ENCODE measurements around the gene CTDSPL. TPM values are rescaled to one million over a fixed set of nuclear protein-coding genes. Genes with fewer than 3 reads are reported as not detected.

The CTDSPL gene
- total and polyA plus RNA-seq, 7 experiments from 2014 or later = 0.15 to 5.6 (median 1.7) TPM

DNA sequence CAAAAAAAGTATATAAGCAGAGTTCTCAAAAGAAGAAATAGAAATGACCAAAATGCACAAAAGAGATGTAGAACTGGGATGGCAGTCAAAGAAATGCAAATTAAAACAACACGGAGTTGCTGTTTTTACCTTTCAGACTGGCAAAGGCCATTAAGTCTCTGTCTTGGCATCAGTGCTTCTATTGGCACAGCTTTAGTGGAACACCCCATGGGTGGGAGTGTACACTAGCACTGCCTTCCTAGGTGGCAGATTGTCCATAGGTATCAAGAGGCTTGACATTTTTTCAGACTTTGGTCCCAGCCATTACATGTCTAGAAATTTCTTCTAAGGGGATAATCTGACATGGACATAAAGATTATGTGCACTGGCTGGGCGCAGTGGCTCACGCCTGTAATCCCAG, 70.8 kb downstream of the CTDSPL start:
- intact Hi-C loops (cut with micrococcal nuclease) = no loop called here
- H3K36me3 ChIP-seq (ENCODE audit: control insufficient read depth in 2 of 3, insufficient read depth in 3 of 3, low read length in 3 of 3) = no peaks in the 10 kb centered on the region
- Mint-ChIP-seq H3K9me3 (peaks cover 0 to 16% (median 2%) of the 10 kb centered on the region in 11 donors), H3K27me3 (peaks cover 0 to 10% (median 4%) of the 10 kb centered on the region in 5 donors), H3K27ac (no peak overlapping the region), H3K4me3 (no peak overlapping the region), H3K4me1 (peaks cover 0 to 4% (median 0%) of the 10 kb centered on the region in 7 donors), H3K36me3 (peaks cover 0 to 7% (median 0%) of the 10 kb centered on the region in 5 donors)
- ATAC-seq (no peak), DNase-seq (no peak)
- no peak overlapping the region for H3K4me3 ChIP-seq (ENCODE audit: low read length)
- ChIA-PET POLR2A (no interaction called here), CTCF (no interaction called here)
- H3K9me3 ChIP-seq (ENCODE audit: control insufficient read depth in 2 of 3, low read length in 3 of 3) = no peaks in the 10 kb centered on the region
- no peaks in the 10 kb centered on the region for H3K27me3 ChIP-seq (ENCODE audit: control insufficient read depth in 2 of 2, insufficient read depth in 2 of 2, low read length in 2 of 2)
- no peaks in the 10 kb centered on the region for H3K4me1 ChIP-seq (ENCODE audit: control insufficient read depth in 2 of 2, insufficient read depth in 2 of 2, low read length in 2 of 2)
- H3K27ac ChIP-seq (ENCODE audit: low read depth, low read length) = no peak overlapping the region

DNA sequence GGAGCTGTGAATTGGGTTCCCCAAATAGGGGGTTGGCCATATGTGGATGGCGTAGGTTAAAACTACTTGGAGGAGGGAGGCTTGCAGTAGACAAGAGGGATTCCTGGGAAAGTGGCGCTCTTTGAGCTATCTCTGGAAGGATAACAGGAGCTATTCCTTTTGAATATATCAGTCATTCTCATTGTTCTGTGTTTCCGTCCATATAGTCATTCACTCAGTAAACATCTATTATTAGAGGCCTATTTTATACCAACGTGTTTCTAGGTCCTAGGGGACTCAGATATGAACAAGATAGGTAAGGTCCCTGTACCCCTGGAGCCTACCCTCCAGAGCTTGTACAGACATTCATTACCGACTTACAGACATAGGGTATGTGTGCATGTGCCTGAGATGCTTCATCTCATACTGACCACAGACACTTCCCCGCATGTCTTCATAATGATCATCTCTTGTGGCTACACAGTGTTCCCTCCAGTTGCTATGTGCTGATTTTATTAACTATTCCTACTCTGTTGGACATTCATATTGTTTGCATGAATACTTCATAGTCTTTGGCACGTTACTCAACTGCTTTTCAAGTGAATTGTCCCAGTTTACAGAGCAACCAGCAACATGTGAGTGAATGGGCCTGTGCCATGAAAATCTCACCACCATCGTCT, 73.1 kb downstream of the CTDSPL start:
- ATAC-seq = no peak
- no peaks in the 10 kb centered on the region for H3K36me3 Mint-ChIP-seq
- CTCF ChIA-PET = interaction anchor here (0.6 to 0.8 kb wide), 2 partner anchors 29 to 1564 kb away, joined by 3 read pairs; no protein-coding TSS in a partner anchor
- no peak overlapping the region for H3K4me3 Mint-ChIP-seq
- H3K4me1 Mint-ChIP-seq = peaks cover 0 to 4% (median 0%) of the 10 kb centered on the region in 7 donors
- H3K27ac Mint-ChIP-seq = no peak overlapping the region
- no peaks in the 10 kb centered on the region for H3K9me3 ChIP-seq (ENCODE audit: control insufficient read depth in 2 of 3, low read length in 3 of 3)
- H3K27me3 Mint-ChIP-seq = peaks cover 0 to 11% (median 6%) of the 10 kb centered on the region in 5 donors
- peaks cover 0 to 5% (median 0%) of the 10 kb centered on the region in 11 donors for H3K9me3 Mint-ChIP-seq
- intact Hi-C loops (cut with micrococcal nuclease) = no loop called here
- no peak for DNase-seq
- H3K27me3 ChIP-seq (ENCODE audit: control insufficient read depth in 2 of 2, insufficient read depth in 2 of 2, low read length in 2 of 2) = no peaks in the 10 kb centered on the region
- POLR2A ChIA-PET = no interaction called here
- no peak overlapping the region for H3K4me3 ChIP-seq (ENCODE audit: low read length)
- H3K36me3 ChIP-seq (ENCODE audit: control insufficient read depth in 2 of 3, insufficient read depth in 3 of 3, low read length in 3 of 3) = no peaks in the 10 kb centered on the region
- no peaks in the 10 kb centered on the region for H3K4me1 ChIP-seq (ENCODE audit: control insufficient read depth in 2 of 2, insufficient read depth in 2 of 2, low read length in 2 of 2)
- H3K27ac ChIP-seq (ENCODE audit: low read depth, low read length) = no peak overlapping the region

DNA sequence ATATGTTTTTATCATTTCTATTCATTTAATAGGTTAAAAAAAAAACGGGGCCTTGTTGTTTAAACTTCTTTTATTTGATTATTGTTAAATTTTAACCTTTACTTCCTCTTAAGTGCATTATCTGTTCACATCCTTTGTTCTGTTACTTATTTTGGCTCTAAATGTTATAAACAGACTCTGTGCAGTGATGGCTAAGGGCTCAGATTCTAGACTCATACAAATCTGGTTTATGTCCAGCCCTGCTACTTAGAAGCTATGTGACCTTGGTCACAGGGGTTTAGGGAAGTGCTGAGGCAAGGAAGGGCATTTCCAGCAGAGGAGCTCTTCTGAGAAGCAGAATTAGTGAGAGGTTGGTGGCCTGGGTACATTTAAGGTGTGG, 73.6 kb downstream of the CTDSPL start:
- Histone ChIP-seq H3K27ac (ENCODE audit: low read depth, low read length) (no peak overlapping the region), H3K9me3 (ENCODE audit: control insufficient read depth in 2 of 3, low read length in 3 of 3) (no peaks in the 10 kb centered on the region), H3K36me3 (ENCODE audit: control insufficient read depth in 2 of 3, insufficient read depth in 3 of 3, low read length in 3 of 3) (no peaks in the 10 kb centered on the region), H3K4me1 (ENCODE audit: control insufficient read depth in 2 of 2, insufficient read depth in 2 of 2, low read length in 2 of 2) (no peaks in the 10 kb centered on the region), H3K27me3 (ENCODE audit: control insufficient read depth in 2 of 2, insufficient read depth in 2 of 2, low read length in 2 of 2) (no peaks in the 10 kb centered on the region), H3K4me3 (ENCODE audit: low read length) (no peak overlapping the region)
- ATAC-seq = no peak
- Mint-ChIP-seq H3K9me3 (peaks cover 0 to 5% (median 0%) of the 10 kb centered on the region in 11 donors), H3K36me3 (no peaks in the 10 kb centered on the region), H3K27ac (no peak overlapping the region), H3K27me3 (peaks cover 0 to 11% (median 6%) of the 10 kb centered on the region in 5 donors), H3K4me1 (peaks cover 0 to 4% (median 0%) of the 10 kb centered on the region in 7 donors), H3K4me3 (no peak overlapping the region)
- no peak for DNase-seq
- intact Hi-C loops (cut with micrococcal nuclease) = no loop called here
- CTCF ChIA-PET = no interaction called here
- POLR2A ChIA-PET = no interaction called here

DNA sequence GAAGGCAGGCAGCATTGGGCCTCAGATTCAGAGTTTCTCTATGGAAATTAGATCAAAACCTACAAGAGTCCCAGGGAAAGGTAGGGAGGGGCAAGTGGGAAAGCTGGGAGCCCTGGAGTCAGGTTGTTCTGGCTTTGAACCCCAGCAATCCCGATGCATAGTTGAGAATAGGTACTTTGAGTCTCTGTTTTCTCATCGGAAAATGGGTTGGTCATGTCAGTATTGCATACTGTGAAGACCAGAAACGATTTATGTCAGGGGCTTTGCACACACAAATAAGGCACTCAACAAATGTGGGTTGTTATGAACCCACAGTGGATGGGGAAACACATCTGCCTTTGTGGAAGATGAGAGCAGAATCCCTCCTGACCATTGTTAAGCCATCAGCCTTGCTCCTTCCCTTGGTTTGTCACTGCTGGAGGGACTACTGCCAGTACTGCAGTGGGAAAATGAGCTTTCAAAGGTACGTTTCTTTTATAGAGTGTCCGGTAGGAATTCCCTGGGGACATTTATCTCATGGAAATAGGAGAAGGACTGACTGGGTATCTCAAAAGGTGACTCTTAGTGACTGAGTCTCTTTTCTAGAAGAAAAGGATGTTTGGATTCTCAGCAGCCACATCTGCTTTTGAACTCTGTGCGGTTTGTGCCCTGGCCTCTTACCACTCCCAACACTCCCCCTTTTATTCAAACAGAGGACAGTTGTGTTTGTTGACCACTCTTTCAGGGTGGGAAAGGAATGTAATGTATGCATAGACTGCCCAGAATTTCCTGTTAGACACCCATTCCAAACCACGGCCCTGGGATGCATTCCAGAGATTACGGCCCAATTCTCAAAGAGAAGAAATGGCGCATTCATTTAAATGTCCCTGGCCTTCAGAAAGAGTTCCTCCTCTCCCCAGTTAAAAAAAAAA, 74.3 kb downstream of the CTDSPL start:
- ChIA-PET CTCF (no interaction called here), POLR2A (no interaction called here)
- H3K27me3 ChIP-seq (ENCODE audit: control insufficient read depth in 2 of 2, insufficient read depth in 2 of 2, low read length in 2 of 2) = no peaks in the 10 kb centered on the region
- Mint-ChIP-seq H3K4me3 (no peak overlapping the region), H3K27me3 (peaks cover 0 to 11% (median 6%) of the 10 kb centered on the region in 5 donors), H3K4me1 (peaks cover 0 to 3% (median 0%) of the 10 kb centered on the region in 7 donors), H3K27ac (no peak overlapping the region), H3K9me3 (peaks cover 0 to 2% (median 0%) of the 10 kb centered on the region in 11 donors), H3K36me3 (no peaks in the 10 kb centered on the region)
- H3K9me3 ChIP-seq (ENCODE audit: control insufficient read depth in 2 of 3, low read length in 3 of 3) = no peaks in the 10 kb centered on the region
- H3K27ac ChIP-seq (ENCODE audit: low read depth, low read length) = no peak overlapping the region
- intact Hi-C loops (cut with micrococcal nuclease) = no loop called here
- ATAC-seq (no peak), DNase-seq (no peak)
- no peaks in the 10 kb centered on the region for H3K36me3 ChIP-seq (ENCODE audit: control insufficient read depth in 2 of 3, insufficient read depth in 3 of 3, low read length in 3 of 3)
- H3K4me1 ChIP-seq (ENCODE audit: control insufficient read depth in 2 of 2, insufficient read depth in 2 of 2, low read length in 2 of 2) = no peaks in the 10 kb centered on the region
- no peak overlapping the region for H3K4me3 ChIP-seq (ENCODE audit: low read length)

DNA sequence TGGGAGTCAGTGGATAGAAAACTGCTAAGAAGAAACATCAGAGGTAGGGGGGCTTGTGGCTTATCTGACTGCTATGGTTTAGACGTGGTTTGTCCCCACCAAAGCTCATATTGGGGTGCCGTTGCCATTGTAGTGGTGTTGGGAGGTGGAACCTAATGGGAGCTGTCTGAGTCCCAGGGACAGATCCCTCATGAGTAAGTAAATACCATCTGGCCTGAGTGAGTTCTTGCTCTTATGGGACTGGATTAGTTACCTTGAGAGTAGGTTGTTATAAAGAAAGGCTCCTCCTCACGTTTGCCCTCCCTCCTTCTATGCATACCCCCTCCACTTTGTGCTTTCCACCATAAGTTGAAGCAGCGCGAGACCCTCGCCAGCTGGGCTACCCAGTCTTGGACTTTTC, 75.5 kb downstream of the CTDSPL start:
- ChIA-PET POLR2A (no interaction called here), CTCF (no interaction called here)
- peaks cover 0 to 11% (median 6%) of the 10 kb centered on the region in 5 donors for H3K27me3 Mint-ChIP-seq
- intact Hi-C loops (cut with micrococcal nuclease) = no loop called here
- no peak overlapping the region for H3K27ac Mint-ChIP-seq
- H3K4me1 Mint-ChIP-seq = peaks cover 0 to 3% (median 0%) of the 10 kb centered on the region in 7 donors
- H3K4me3 Mint-ChIP-seq = no peak overlapping the region
- Histone ChIP-seq H3K4me1 (ENCODE audit: control insufficient read depth in 2 of 2, insufficient read depth in 2 of 2, low read length in 2 of 2) (no peaks in the 10 kb centered on the region), H3K27ac (ENCODE audit: low read depth, low read length) (no peak overlapping the region), H3K27me3 (ENCODE audit: control insufficient read depth in 2 of 2, insufficient read depth in 2 of 2, low read length in 2 of 2) (no peaks in the 10 kb centered on the region), H3K9me3 (ENCODE audit: control insufficient read depth in 2 of 3, low read length in 3 of 3) (no peaks in the 10 kb centered on the region), H3K4me3 (ENCODE audit: low read length) (no peak overlapping the region), H3K36me3 (ENCODE audit: control insufficient read depth in 2 of 3, insufficient read depth in 3 of 3, low read length in 3 of 3) (no peaks in the 10 kb centered on the region)
- ATAC-seq (no peak), DNase-seq (no peak)
- H3K36me3 Mint-ChIP-seq = no peaks in the 10 kb centered on the region
- H3K9me3 Mint-ChIP-seq = peaks cover 0 to 2% (median 0%) of the 10 kb centered on the region in 11 donors

DNA sequence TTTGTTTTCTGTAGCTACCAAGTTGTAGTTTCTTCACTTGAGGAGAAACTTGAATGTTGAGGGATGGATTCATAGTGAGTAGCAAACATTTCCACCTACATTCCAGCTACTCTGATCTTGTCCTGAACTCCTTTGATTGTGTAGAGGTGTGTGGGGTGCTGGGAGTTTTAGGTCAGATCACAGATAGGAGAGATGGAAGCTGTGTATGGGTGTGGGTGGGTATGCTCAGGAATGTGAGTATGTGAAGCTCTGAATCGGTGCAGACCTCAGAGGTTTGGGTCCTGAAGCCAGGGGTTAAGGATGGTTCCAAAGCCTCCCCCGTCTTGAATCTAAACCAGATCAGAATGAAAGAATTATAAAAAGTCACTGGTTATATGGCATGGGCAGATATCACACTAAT, 76.3 kb downstream of the CTDSPL start:
- no peak overlapping the region for H3K27ac Mint-ChIP-seq
- ChIA-PET POLR2A (interaction anchor here (0.6 kb wide), 1 partner anchor 21 kb away, joined by 3 read pairs; no protein-coding TSS in a partner anchor), CTCF (no interaction called here)
- intact Hi-C loops (cut with micrococcal nuclease) = no loop called here
- no peaks in the 10 kb centered on the region for H3K9me3 ChIP-seq (ENCODE audit: control insufficient read depth in 2 of 3, low read length in 3 of 3)
- H3K27me3 ChIP-seq (ENCODE audit: control insufficient read depth in 2 of 2, insufficient read depth in 2 of 2, low read length in 2 of 2) = no peaks in the 10 kb centered on the region
- H3K4me1 ChIP-seq (ENCODE audit: control insufficient read depth in 2 of 2, insufficient read depth in 2 of 2, low read length in 2 of 2) = no peaks in the 10 kb centered on the region
- no peak overlapping the region for H3K27ac ChIP-seq (ENCODE audit: low read depth, low read length)
- ATAC-seq (no peak), DNase-seq (no peak)
- H3K9me3 Mint-ChIP-seq = peaks cover 0 to 2% (median 0%) of the 10 kb centered on the region in 11 donors
- peaks cover 0 to 11% (median 6%) of the 10 kb centered on the region in 5 donors for H3K27me3 Mint-ChIP-seq
- peaks cover 0 to 3% (median 0%) of the 10 kb centered on the region in 7 donors for H3K4me1 Mint-ChIP-seq
- no peak overlapping the region for H3K4me3 Mint-ChIP-seq
- H3K36me3 ChIP-seq (ENCODE audit: control insufficient read depth in 2 of 3, insufficient read depth in 3 of 3, low read length in 3 of 3) = no peaks in the 10 kb centered on the region
- H3K36me3 Mint-ChIP-seq = no peaks in the 10 kb centered on the region
- H3K4me3 ChIP-seq (ENCODE audit: low read length) = no peak overlapping the region
